ENCODE results near the gene P2RY2. TPM values are rescaled to one million over a fixed set of nuclear protein-coding genes. Genes with fewer than 3 reads are reported as not detected.
"Not testable (repeated sequence)": the region's sequence is repeated elsewhere in the genome, so short reads cannot be mapped to it uniquely, and the experiment has no call there.

Gene P2RY2
- total RNA-seq, 1 donor, result 0.18 TPM

DNA sequence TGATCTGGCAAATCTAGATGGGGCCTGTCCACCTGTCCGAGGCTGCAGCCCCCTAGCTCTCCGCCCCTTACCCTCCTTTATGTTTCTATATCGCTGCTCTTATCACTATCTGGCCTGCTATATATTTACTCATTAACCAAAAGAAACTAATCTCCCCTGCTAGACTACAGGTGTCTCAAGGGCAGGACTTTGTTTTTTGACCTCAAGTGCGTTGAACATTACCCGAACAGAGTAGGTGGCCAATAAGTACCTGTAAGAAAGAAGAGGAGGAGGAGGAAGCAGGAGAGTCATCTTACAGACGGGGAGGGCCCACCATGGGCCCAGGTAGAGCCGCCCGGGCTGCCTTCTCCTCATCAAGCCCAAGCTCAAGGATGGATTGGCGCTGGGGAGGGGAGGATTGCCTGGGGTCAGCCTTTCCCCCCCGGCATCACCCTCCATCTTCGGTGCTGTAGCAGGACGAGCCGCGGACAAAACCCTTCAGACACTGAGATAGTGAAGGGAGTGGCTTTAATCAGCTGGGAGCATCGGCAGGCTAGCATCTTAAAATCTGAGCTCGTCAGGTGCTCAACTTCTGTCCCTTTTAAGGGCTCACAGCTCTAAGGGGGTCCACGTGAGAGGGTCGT lies 52.9 kb downstream of the P2RY2 start:
- DNase-seq (ENCODE audit: low read depth), result no peak
- H3K4me3 ChIP-seq (ENCODE audit: low read depth, low read length), result no peak overlapping the region
- TF ChIP-seq, protein P1, sequence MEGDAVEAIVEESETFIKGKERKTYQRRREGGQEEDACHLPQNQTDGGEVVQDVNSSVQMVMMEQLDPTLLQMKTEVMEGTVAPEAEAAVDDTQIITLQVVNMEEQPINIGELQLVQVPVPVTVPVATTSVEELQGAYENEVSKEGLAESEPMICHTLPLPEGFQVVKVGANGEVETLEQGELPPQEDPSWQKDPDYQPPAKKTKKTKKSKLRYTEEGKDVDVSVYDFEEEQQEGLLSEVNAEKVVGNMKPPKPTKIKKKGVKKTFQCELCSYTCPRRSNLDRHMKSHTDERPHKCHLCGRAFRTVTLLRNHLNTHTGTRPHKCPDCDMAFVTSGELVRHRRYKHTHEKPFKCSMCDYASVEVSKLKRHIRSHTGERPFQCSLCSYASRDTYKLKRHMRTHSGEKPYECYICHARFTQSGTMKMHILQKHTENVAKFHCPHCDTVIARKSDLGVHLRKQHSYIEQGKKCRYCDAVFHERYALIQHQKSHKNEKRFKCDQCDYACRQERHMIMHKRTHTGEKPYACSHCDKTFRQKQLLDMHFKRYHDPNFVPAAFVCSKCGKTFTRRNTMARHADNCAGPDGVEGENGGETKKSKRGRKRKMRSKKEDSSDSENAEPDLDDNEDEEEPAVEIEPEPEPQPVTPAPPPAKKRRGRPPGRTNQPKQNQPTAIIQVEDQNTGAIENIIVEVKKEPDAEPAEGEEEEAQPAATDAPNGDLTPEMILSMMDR (IDR thresholded peaks at IDR 0.05; ENCODE audit: insufficient read depth, low read length), result no peak

DNA sequence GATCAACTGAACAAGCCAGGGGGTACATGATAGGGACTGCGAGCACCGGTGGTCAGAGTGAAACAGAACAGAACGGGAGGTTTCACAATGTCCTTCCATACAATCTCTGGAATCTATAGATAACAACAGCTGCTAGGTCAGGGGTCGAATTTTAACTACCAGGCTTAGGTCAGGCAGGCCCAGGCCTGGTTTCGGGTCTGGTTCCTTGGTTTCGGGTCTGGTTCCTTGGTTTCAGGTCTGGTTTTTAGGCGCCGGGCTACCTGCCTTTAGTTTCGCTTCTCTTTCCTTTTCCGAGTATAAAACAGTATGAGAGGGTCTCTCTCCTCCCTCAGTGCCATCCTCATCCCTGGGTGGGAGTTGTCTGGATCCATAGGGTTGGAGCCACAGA lies 53.4 kb downstream of the P2RY2 start:
- H3K4me3 ChIP-seq (ENCODE audit: low read depth, low read length); DNase-seq (ENCODE audit: low read depth): not testable (repeated sequence)

DNA sequence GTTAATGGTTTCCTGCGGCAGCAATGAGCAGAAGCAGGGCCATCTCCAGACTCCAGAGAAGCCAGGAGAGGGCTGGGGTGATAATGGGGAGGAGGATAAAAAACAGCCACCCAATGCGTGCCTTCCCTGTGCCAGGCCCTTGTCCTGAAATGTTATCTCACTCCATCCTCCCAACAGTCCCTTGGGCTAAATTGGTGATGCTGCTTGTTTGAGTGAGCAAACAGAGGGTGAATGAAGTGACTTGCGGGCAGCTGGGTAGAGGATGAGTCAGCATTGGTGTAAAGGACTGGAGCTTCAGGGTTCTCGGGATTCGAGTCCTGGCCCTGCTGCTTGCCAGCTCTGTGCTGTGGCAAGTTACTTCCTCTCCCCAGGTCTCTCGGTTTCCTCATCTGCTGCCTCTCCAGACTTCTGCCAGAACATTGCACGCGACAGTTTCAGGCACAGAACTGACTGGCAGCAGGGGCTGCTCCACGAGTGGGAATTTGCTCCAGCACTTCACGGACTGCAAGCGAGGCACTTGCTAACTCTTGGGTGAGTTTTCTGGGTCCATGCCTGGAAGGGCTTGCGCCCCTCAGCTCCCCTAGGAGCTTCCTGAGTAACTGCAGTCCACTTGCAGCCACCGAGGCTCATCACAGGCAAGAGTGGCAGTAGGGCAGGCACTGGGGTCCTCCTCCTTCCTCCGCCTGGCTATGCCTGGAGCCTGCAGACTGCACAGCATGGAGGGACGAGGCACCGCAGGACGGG lies 54.0 kb downstream of the P2RY2 start, which contains the start of gene P2RY6:
Gene P2RY6, plus strand, starts transcription at position 403 of the 744 bp plus-strand sequence. CDS start 24,181 bp downstream, outside the sequence.
- TF ChIP-seq, protein P1 (IDR thresholded peaks at IDR 0.05; ENCODE audit: insufficient read depth, low read length), result no peak
- peak; percentile 34 for DNase-seq (ENCODE audit: low read depth)

DNA sequence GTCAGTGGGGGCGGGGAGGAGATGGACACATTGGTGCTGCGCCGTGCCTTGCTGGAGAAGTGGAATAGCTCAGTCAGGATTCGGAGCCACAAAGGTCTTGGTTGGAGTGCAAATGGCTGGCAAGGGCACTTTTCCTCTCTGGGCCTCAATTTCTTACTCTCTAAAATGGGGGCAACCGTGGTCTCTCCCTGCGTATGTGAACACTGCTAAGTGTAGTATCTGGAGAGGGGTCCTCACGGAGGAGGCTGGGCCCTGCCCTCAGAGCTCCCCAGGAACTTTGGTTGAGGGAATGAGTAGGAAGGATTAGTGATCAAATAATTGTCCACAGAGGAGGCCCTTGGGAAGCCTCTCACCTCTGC lies 54.6 kb downstream of the P2RY2 start:
- DNase-seq (ENCODE audit: low read depth), result no peak
- TF ChIP-seq, protein P1 (IDR thresholded peaks at IDR 0.05; ENCODE audit: insufficient read depth, low read length), result no peak
- H3K4me3 ChIP-seq (ENCODE audit: low read depth, low read length), result no peak overlapping the region

More for the DNA sequence above, 54.0 kb downstream of the P2RY2 start, which contains the start of gene P2RY6:
- H3K4me3 ChIP-seq (ENCODE audit: low read depth, low read length), result no peak within 1 kb of the TSS

DNA sequence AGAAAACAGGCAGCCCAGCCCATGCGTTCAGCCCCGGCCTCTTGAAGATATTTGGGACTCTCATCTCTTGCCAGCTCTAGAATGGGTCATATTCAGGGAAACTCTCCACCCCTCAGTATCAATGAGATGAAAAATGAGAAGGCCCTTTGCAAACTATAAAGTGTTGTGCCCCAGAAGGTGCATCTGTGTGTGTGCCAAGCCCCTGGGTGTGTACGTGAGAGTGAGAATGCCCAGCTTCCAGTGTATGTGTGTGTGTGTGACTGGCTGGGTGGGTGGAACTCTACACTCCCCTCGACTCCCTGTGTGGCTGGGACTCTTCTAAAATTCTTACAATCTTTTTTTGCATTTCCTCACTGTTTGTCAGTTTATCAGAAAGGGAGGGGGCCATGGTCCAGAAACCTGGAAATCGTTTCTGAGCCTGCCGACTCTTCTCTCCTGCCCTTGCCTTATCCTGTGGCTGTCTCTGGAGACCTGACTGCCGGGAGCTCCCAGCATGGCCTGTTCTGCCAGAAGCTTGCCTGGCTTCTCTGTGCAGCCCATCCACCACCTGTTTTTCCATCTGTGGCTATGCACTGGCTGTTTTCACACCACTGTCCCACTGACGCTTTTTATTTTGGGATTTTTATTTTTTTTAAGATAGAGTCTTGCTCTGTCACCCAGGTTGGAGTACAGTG lies 55.3 kb downstream of the P2RY2 start:
- no peak overlapping the region for H3K4me3 ChIP-seq (ENCODE audit: low read depth, low read length)
- DNase-seq (ENCODE audit: low read depth), result no peak
- TF ChIP-seq, protein P1 (IDR thresholded peaks at IDR 0.05; ENCODE audit: insufficient read depth, low read length), result no peak

DNA sequence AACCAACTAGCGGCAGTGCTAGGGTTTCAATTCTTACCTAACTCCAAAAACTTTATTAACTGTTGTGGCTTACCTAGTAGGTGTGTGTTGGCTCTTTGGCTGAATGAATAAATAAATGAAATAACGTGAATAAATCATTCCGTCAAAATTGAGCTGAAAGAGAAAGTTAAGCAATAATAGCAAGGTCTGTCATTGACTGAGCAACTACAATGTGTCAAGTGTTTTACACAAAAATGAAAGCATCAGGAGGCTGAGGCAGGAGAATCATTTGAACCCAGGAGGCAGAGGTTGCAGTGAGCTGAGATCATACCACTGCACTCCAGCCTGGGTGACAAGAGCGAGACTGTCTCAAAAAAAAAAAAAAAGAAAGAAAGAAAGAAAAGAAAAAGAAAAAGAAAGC lies 56.1 kb downstream of the P2RY2 start:
- not testable (repeated sequence) for H3K4me3 ChIP-seq (ENCODE audit: low read depth, low read length); DNase-seq (ENCODE audit: low read depth)

DNA sequence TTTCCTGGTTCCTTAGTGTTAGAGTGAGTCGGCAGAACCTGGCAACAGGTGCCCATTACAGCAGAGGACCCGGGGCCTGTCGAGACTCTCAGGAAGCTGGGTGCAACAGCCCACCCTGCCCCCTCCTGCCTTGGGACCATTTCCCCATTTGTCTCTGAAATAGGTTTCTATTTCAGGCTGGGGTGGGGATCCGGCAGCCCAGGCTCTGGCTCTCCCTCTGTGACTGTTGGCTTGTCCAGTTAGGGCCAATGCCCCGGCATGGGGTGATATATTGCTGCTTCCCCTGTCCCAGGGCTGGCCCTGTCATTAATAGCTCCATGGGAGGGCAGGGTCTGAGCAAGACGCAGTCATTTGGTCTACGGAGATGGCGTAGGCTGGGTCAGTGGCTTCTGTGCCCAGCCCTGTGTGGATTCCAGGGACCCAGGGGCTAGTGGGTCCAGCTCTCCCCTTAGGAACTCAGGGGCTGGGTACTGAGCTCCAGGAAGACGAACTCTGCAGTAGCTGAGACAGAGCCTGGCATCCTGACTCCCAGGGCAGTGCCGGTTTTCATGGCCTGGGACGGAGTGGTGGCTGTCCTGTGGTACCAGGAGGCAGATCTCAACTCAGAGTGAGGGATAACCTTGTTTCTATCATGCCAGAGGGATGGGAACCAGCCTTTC lies 56.8 kb downstream of the P2RY2 start:
- H3K4me3 ChIP-seq (ENCODE audit: low read depth, low read length), result no peak overlapping the region
- TF ChIP-seq, protein P1 (IDR thresholded peaks at IDR 0.05; ENCODE audit: insufficient read depth, low read length), result no peak
- DNase-seq (ENCODE audit: low read depth), result no peak

Data from fibroblast of the aortic adventitia (primary cell).